Fibroblast of lung (primary cell): ENCODE measurements around the gene VIPR2.

ENCODE experiments used
- CTCF ChIP-seq, 2 donors: IDR thresholded peaks in 1 of 2; conservative IDR thresholded peaks in 1 of 2; 1 replicate in 1 of 2; 2 replicates in 1 of 2; pipeline ENCODE4 v1.5.1; 2011 to 2012; ENCODE audit warnings: low read length in 2 of 2, control low read depth in 1 of 2, inconsistent platforms in 1 of 2, low read depth in 1 of 2, mild to moderate bottlenecking in 1 of 2
- EZH2 ChIP-seq: IDR thresholded peaks from 2 replicates; pipeline ENCODE4 v1.5.1; 2012; ENCODE audit warnings: low read length, control low read depth, mild to moderate bottlenecking; ENCODE audit errors: missing control alignments

- TF ChIP-seq CTCF (conservative IDR thresholded peaks at IDR 0.05 in 1 of 2, IDR thresholded peaks at IDR 0.05 in 1 of 2; ENCODE audit: low read depth in 1 of 2, low read length in 2 of 2) = no peak
- TF ChIP-seq EZH2 = no peak
Measured at GRCh38 chr7:159121476-159121875, 23.2 kb downstream of the VIPR2 start.
